SK-N-MC (cell line): ENCODE measurements around the gene SKOR1.

Experiments
- EZH2 ChIP-seq: fragments of 200-600 bp; sonication (generic); IDR thresholded peaks from one replicate; pipeline ENCODE4 v1.6.1; 2017; ENCODE audit warnings: antibody characterized with exemption
- POLR2AphosphoS5 ChIP-seq: IDR thresholded peaks from 2 replicates; pipeline ENCODE4 v1.6.1; 2012; ENCODE audit warnings: mild to moderate bottlenecking, low read depth, low read length, borderline replicate concordance

DNA sequence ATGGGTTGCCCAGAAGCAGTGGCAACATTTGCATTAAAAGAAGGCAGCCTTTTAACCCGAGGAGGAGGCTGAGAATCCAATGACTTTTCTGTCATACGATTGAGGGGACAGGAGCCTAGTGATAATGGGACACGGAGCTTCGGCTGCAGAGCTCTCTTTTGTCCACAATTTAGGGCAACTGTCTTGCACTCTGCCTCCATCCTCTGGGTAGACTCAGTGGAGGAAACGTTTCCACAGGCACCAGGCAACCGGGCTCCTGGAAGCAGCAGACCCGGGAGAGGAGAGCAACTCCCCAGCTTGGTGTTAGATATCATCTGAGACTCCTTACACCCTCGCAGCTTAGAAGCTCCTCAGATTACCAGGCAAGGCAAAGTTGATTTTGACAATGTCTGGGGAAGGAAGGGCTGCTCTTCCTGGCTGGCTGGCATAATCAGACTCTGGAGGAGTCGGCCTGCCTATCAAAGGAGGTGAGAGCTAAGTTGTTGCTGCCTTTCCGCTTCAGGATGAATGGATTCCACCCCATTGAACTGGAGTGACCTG is 58.0 kb downstream of the SKOR1 start:
- TF ChIP-seq EZH2 = no peak
- TF ChIP-seq POLR2AphosphoS5 = no peak
